GM21447 (cell line): ENCODE results near the gene PES1.
"Not testable (repeated sequence)": the region's sequence is repeated elsewhere in the genome, so short reads cannot be mapped to it uniquely, and the experiment has no call there.

ENCODE experiments used
- ATAC-seq: cut with Tn5 transposase; IDR thresholded peaks from one replicate; pipeline ENCODE4 v1.9.1; 2021; ENCODE audit not compliant: unreplicated experiment

Gene PES1

DNA sequence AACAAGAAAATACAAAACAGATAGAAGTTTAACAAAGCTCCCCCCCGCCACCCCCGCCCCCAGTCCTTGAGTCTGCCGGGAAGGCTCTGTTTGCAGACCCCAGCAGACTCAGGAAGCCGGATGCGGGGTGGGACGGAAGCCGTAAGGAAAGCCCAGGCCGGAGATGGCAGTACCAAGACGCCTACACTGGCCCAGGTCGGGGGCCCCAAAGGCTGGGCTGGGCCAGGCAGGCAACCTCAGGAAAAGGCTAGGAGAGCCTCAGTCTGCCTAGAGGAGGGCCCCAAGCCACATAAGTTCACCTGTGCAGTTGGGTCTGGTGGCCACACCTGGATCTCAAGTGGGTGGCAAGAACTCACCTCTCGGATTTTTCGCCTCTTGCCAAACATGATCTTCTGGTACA, 13.2 kb downstream of the PES1 start:
- no peak for ATAC-seq

DNA sequence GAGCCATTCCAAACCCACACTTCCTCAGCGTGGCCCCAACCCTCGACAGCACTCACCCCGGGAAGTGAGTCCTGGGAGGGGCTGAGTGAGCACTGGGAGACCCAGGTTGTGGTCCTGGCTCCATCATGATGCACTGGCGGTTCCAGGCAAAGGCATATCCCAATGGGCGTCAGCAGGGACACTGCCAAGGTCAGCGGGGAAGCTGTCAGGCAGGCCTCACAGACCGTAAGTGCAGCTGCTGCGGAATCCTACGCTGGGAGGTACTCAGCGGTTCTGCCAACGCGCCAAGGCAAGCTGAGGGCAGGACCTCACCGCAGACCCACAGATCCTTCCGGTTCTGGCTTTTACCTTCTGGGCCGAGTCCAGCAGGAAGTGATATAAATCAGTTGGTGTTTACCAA, 15.9 kb downstream of the PES1 start:
- no peak for ATAC-seq

DNA sequence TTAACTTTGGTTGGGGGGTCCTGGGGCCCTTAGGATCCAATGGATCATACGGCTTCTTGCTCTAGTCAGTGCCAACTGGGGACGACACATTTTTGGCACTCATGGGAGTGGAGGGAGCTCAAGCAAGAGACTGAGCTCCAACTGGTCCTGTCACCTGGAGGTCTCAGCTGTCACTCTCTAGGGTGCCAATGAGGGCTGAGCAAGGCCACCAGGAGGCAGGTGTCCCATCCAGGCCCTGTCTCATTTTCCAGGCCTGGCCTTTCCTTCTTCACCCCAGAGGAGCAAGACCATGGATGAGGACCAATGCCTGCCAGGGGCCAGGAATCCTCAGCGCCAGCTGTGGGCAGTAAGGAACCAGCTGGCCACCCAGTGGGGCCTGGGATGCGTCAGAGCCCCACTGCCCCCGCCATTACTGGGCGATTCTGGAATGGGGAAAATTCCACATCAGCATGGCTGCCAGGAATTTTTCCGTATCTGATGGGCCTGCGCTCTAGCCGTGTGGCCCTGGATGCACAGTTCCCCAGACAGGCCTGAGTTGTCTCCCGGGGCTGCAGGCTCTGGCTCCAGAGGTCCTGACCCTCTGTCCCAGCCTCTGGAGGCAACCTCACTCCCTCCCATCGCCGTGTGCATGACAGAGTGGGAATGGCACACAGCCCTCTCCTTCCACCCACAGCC, 16.6 kb downstream of the PES1 start:
- ATAC-seq, result no peak

DNA sequence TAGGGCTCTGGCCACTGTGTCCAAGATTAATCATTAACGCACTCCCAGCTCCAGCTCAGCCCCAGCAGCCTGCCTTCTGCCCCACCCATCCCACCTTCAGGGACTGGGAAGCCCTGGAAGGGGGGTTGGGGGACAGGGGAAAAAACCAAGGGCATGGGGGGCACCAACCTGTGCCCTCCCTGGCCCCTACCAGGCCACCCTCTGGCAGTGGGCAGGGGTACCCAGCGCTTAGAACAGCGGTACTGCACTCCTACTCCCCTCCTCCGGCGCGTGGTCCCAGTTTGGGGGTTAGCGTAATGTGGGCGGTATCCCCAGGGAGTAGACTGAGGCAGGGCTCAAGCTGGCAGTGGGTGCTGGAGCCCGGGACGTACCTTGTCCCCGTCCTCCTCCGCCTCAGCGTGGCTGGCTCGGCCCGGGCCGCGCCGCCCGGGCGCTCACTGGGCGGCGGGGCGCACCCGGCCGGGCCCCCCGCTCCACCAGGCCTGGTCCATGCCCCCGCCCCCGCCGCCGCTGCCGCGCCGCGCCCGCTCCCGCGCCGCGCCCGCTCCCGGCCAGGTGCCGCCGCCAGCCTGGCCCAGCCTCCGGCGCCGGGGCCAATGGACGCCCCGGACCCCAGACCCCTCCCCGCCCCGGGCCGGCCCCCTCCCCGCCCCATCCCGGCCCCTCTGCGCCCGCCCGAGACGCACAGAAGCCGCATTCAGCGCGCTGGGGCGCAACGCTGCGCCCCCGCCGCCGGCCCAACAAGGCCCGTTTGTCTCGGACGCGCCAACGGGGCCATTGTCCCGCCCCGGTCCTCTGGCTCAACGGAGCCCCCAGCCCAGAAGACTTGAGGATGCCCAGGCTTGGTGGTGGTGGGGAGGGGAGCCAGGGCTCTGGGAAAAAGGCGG, 17.4 kb downstream of the PES1 start, which contains the start of gene GAL3ST1:
Gene GAL3ST1 (minus strand): TSS at position 571 of the 887 bp plus-strand sequence. CDS start 17,273 bp downstream, outside the sequence.
- no peak for ATAC-seq

DNA sequence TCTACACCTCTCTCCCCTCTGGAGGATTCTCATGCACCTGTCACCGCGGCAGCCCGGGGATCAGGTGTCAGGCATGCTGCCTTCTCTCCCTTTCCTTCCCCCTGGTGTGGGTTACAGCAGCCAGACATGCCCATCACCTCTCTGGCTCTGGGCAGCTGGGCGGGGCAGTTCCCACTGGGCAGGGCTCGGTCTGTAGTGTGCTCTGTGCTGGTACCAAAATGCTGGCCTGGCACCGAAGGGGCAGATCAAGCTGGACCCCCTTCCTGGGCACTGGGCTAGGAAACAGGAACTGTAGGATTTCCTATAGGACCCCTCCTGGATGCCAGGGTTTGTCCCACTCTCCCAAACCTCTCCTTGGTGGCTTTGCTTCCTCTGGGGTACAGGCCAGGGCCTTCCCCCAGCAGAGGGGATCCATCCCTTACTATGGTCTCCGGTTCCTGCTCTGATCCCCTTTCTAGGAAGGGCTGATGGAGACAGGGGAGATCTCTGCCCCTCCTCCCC, 18.1 kb downstream of the PES1 start:
- ATAC-seq, result no peak

DNA sequence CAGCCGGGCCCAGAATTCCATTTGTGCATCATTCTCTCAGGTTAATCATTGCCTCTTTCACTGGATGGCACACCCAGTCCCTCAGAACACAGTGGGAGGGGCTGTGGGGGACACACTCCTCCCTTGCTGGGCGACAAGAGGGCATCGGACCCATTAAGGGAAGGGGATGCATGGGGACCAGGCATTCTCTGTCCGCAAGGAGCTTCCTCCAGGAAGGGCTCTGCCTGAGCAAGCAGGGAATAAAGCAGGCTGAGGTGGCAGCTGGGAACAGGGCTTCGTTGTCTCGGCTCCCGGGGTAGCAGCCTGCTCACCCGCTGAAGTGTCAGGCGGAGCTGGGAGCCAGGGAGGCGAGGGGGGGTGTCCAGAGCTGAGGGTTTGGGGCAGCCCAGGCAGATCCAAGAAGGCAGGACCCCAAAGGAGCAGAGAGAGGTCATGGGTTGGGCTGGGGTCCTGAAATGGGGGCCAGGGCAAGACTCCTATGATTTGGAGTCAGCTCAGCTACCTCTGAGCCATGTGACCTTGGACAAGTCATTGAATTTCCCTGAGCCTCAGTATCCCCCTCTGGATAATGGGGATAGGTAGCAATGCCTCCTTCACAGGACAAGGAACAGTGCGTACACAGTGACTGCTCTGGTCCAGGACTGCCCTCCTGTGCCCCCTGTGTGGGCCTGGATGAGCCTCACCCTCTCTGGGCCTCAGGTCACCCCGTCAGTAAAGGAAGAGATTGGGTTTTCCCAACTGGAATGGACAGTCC, 18.7 kb downstream of the PES1 start:
- ATAC-seq, result no peak

DNA sequence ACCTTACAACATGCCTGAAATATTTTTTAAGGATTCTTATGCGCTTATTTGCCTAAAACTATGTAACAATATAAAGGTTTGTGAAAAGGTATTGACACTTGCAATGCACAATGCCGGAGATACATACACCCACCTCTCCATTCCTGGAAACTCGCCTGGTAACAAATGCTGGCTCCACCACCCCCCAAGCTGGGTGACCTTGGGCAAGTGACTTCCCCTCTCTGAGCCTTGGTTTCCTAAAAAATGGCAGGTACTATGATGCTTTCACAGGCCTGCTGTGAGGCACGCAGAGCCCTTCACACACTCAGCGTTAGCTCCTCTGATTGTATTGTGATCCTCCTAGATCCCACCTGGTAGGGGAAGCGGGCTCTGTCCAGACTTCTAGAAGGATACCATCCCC, 19.5 kb downstream of the PES1 start:
- ATAC-seq, result no peak

DNA sequence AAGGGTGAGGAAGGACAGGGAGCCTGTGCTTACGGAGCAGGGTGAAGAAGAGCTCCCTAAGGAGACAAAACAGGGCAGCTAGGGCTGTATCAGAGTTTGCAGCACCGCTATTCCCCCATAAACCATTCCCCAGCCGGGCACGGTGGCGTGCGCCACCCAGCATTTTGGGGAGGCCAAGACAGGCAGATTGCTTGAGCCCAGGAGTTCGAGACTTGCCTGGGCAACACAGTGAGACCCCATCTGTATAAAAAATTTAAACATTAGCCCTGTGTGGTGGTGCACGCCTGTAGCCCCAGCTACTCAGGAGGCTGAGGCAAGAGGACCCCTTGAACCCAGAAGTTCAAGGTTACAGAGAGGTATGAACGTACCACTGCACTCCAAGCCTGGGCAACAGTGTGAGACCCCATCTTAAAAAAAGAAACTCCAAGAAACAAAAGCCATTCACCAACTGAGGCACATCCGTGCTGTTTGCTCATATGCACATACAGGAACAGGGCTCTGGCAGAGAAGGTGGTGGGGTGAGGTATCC, 22.0 kb downstream of the PES1 start:
- no peak for ATAC-seq

DNA sequence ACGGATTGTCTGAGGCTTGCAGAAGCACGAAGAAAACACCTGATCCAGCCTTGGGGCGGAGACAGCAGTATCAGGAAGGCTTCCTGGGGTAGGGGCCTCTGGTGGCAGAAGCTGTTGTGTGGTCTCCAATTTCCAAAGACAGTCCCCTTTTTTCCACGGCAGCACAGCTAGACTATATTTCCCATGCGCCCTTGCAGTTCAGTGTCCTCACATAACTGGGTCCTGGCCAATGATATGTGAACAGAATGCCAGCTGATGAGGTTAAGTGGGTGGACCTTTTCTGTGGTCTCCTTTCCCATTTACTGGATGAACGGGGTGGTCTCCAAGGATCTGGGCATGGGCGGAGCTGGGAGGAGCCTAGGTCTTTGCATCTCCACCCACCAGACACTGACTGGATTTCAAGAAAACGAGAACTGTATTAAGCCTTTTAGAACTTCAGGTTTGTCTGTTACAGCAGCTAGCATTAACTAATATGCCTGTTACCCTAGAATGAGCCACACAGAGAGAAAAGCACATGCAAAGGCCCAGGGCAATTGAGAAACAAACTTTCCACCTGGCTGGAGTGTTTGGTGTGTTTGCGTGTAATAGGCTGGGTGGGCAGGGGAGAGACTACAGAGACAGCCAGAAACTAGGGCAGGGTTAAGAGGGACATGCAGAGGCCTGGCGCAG, 23.4 kb downstream of the PES1 start:
- ATAC-seq, result no peak

DNA sequence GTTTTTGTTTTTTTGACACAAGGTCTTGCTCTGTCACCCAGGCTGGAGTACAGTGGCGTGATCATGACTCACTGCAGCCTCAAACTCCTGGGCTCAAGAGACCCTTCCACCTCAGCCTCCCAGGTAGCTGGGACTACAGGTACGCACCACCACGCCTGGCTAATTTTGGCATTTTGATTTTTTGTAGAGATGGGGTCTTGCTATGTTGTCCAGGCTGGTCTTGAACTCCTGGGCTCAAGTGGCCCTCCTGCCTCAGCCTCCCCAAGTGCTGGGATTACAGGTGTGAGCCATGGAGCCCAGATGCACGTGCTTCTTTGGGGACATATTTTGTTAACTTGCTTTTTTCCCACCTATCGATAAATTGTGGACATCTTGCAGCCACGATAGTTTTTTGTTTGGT, 24.4 kb downstream of the PES1 start:
- not testable (repeated sequence) for ATAC-seq

DNA sequence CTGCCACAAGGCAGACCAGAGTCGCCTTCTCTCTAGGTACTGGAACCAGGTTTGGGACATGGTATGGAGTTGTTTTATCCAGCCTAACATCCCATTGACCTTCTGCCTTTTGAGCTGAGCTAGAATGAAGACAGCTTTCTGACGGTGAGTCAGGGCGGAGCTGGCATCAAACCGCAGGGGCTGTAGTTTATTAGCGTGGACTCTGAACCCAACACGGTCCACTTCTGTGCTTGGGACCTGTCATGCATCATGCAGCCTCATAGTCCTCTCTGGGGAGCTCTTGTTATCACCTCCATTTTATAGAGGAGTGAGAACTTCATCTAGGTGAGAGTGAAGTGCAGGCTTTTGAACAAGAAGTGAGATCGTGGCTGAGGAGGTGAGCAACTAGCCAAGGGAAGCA, 25.6 kb downstream of the PES1 start:
- no peak for ATAC-seq

DNA sequence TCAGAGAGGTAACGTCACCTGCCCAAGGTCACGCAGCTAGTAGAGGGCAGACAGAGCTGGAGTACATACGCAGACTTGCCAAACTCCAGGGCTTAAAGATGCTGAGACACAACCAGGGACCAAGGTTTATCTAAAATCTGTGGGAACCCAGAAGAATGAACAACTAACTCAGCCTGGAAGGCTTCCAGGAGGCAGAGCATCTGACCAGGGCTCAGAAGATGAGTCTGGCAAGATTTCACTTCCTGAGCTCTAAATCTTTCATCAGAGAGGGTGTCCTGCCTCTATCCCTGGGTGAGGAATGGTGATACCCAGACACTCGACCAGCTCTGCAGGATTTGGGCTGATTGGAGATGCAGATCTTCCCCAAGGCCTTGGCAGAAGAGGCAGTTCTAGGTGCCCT, 26.4 kb downstream of the PES1 start:
- ATAC-seq, result no peak

DNA sequence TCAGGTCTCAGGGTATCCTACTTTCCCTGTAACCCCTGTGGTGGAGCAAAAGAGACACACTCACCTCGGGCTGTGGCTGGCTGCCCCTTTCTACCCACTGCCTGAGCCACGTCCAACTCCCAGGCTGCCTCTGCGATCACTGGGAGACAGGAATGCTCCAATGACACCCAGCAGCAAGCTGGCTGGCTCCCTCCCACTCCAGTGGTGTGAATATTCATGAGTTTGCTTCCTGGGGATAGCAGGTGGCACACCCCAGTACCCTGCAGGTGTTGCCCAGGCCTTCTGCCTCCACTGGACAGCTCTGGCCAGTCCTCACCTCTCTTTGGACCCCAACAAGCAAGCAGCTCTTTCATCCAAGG, 27.0 kb downstream of the PES1 start:
- no peak for ATAC-seq

DNA sequence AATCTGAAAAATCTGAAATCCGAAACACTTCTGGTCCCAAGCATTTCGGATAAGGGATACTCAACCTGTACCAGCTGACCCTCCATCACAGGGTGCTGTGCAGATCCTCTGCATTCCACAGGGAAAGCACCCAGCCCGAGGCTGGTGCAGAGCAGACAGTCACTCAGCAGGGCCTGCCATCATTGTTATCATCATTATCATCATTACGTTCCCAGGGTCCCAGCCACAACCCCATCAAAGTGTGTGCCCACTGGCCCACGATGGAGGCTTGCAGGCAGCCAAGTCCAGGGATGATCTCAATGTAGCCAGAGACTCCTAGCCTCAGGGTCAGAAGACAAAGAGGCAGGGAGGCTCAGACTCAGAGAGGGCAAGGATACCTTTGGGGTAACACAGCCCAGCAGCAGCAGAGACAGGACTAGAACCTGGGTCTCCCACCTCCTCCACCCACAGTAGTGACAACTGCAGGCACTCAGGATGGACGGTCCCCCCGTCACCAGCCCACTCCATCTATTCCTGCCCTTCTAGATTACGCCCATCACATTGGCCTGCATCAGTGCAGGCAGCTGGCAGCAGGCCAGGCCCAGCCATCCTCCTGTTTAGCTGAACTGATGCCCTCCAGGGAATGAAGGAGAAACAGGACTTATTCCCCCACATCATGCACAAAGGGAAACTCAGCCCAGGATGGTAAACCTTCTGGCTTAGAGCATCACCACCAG, 27.5 kb downstream of the PES1 start:
- no peak for ATAC-seq

DNA sequence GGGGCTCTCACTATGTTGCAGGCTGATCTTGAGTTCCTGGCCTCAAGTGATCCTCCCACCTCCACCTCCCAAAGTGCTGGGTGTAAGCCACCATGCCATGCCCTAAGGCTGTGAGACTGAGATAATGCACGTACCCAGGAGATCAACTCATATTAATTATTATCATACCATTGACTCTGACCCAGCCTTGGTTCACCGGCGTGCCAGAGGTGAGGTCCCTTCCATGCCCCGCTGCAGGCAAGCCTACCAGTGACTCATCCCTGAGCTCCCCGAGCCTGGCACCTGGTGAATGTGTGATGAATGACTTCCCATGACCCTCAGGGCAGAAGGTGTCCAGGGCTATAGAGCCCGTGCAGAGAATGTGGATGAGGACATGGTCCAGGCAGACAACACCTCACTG, 29.3 kb downstream of the PES1 start:
- ATAC-seq, result no peak

DNA sequence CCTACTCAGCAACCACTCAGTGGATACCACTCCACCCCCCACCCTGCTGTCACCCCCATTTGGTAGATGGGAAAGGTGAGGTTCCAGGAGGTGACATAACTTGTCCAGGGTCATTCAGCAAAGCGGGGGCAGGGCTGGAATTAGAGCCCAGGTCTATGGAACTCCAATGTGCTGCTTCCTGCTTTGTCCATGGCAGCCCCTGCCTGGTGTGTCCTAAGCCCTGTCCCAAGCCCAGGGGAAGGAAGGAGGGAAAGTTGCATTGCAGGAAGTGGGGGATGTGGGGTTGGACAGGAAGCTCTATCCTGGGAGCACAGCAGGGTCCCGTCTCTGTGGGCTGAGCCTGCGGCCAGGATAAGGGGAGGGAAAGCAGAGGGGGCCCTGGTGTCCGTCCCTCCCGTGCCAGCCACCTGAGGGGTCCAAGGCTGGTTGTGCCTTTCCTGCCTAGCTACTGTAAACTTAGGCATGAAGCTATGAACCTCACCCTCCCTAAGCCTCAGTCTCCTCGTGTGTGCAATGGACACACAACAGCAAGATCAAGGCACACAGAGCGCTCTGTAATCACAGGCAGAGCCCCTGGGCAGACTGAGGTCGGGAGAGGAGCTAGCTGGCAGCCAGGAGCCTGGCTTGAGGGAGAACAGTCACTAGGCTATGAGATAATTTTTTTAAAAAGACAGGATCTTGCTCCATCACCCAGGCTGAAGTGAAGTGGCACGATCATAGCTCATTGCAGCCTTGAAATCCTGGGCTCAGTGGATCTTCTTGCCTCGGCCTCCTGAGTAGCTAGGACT, 30.1 kb downstream of the PES1 start:
- ATAC-seq, result no peak

DNA sequence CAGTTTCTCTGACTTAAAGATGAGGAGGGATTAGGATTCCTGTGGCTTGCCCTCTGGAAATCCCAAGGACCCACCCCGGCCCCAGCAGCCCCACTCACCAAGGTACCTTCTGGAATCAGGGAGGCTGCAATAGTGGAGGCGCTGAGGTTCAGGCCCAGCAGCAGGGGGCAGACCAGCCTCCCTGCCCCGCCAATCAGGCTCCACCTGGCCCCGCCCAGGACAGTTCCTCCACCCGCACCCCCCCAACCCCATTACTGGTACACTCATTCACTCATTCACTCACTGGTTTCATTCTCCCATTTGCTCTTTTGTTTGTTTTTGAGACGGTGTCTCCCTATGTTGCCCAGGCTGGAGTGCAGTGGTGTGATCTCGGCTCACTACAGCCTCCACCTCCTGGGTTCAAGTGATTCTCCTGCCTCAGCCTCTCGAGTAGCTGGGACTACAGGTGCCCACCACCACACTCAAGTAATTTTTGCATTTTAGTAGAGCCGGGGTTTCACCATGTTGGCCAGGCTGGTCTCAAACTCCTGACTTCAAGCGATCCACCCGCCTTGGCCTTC, 31.0 kb downstream of the PES1 start:
- not testable (repeated sequence) for ATAC-seq

DNA sequence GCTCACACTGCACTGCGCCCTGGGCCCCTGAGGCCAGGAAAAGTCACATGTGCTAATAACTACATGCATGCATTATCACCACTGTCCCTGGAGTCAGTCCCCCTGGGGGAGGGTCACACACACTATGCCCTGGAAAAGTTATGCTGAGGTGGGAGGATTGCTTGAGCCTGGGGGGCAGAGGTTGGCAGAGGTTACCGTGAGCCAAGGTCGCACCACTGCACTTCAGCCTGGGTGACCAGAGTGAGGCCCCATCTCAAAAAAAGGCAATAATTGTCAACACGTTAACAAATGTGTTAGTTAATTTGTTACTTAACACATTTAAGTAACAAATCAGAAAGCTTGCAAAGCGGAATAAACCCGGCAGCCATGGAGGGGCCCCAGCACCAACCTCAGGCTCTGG, 31.8 kb downstream of the PES1 start:
- no peak for ATAC-seq

DNA sequence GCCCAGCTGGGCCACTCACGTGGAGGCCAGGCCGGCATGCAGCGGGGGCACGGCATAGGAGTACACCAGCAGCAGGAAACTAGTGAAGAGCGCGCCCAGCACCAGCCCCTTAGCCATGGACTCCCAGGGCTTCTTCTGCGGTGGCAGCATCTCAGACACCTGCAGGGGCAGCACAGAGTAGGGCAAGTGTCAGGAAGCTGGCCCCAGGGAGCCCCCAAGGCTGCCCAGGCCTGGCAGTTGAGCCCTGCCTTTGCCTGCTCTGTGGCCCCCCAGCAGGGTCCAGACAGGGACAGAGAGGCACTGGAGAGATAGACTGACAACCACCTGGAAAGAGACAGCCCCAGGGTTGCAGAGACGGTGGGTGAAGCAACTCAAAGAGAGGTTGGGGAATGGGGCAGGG, 34.5 kb downstream of the PES1 start:
- ATAC-seq, result no peak
